Measurements from ENCODE around the gene OSBPL1A. TPM values are rescaled to one million over a fixed set of nuclear protein-coding genes. Genes with fewer than 3 reads are reported as not detected.

The OSBPL1A gene
- total RNA-seq, 4 donors from 2014 or later = 67.6 to 208 (median 87.3) TPM

DNA sequence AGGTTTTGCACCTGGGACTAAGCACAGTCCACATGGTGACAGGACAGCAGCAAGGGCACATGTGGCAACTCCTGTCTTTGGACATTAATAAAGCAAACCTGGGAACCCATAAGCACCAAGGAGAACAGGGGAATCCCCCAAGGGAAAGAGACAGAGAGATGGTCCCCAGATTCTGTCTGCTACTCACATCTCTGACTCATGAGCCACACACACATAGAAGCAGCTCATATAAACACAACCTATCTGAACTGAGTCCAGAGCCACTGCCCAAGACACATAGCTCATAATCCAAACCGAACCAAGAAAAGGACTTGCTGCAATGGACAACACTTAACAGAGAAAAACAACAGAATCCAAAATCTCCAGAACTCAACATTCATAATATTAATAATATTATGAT is 82.5 kb downstream of the OSBPL1A start:
- TF ChIP-seq, protein P1, sequence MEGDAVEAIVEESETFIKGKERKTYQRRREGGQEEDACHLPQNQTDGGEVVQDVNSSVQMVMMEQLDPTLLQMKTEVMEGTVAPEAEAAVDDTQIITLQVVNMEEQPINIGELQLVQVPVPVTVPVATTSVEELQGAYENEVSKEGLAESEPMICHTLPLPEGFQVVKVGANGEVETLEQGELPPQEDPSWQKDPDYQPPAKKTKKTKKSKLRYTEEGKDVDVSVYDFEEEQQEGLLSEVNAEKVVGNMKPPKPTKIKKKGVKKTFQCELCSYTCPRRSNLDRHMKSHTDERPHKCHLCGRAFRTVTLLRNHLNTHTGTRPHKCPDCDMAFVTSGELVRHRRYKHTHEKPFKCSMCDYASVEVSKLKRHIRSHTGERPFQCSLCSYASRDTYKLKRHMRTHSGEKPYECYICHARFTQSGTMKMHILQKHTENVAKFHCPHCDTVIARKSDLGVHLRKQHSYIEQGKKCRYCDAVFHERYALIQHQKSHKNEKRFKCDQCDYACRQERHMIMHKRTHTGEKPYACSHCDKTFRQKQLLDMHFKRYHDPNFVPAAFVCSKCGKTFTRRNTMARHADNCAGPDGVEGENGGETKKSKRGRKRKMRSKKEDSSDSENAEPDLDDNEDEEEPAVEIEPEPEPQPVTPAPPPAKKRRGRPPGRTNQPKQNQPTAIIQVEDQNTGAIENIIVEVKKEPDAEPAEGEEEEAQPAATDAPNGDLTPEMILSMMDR (IDR thresholded peaks at IDR 0.05; ENCODE audit: low read depth) = no peak

DNA sequence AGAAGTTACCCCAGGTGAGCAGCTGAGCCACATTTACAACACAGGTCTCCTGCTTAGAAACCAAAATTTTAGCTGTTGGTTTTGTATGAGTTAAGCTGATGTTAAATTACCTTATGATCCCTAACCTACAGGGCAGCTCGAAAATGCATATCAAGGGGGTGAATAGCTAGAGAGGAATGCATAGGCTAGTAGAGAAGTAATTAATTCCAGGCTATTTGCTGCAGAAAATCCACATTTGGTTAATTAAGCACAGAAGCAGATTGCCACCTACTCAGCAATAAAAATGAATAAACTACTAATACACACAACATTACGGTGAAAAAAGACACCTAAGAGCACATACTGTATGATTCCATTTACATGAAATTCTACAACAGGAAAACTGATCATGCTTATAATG is 91.4 kb downstream of the OSBPL1A start:
- TF ChIP-seq, protein P1 (IDR thresholded peaks at IDR 0.05; ENCODE audit: low read depth) = no peak

GRCh38 chr18:24300703-24301102 is 96.9 kb downstream of the OSBPL1A start:
- TF ChIP-seq, protein P1 (IDR thresholded peaks at IDR 0.05; ENCODE audit: low read depth) = no peak

DNA sequence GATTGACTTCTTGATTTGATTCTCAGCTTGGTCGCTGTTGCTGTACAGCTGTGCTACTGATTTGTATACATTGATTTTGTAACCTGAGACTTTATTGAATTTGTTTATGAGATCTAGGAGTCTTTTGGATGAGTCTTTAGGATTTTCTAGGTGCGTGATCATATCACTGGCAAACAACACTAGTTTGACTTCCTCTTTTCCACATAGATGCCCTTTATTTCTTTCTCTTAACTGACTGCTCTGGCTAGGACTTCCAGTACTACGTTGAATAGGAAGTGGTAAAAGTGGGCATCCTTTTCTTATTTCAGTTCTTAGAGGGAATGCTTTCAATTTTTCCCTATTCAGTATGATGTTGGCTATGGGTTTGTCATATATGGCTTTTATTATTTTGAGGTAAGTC is 101.3 kb downstream of the OSBPL1A start:
- TF ChIP-seq, protein P1 (IDR thresholded peaks at IDR 0.05; ENCODE audit: low read depth) = no peak

GRCh38 chr18:24293254-24293653 is 104.4 kb downstream of the OSBPL1A start:
- TF ChIP-seq, protein P1 (IDR thresholded peaks at IDR 0.05; ENCODE audit: low read depth) = no peak

DNA sequence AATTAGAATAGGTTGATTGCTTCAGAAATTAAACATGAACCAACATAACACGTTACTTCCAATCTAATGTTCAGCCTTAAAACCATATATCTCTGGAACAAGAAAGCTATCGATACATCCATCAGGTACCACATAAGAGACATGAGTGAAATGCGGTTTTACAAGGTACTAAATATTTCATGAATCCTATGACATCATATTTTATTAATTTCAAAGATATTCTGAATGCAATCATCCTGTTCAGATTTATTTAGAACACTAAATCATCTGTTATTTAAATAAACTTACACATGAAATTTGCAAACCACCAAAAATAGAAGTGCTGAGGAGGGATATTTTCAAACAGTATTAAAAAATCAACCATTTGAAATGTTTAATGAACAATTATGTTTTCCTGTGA is 119.0 kb downstream of the OSBPL1A start:
- TF ChIP-seq, protein P1 (IDR thresholded peaks at IDR 0.05; ENCODE audit: low read depth) = no peak

GRCh38 chr18:24277516-24278195 is 120.0 kb downstream of the OSBPL1A start:
- TF ChIP-seq, protein P1 (IDR thresholded peaks at IDR 0.05; ENCODE audit: low read depth) = no peak

Measured in subcutaneous adipose tissue (tissue), 4 donors.